NK-92 (cell line): Measurements from ENCODE around the gene RPS10.
"Not testable (repeated sequence)": the region's sequence is repeated elsewhere in the genome, so short reads cannot be mapped to it uniquely, and the experiment has no call there.

Experiments
- DNase-seq: peaks from one replicate; lab custom pipeline; 2025; ENCODE audit not compliant: unreplicated experiment; lab: John Stamatoyannopoulos, UW

Gene RPS10

DNA sequence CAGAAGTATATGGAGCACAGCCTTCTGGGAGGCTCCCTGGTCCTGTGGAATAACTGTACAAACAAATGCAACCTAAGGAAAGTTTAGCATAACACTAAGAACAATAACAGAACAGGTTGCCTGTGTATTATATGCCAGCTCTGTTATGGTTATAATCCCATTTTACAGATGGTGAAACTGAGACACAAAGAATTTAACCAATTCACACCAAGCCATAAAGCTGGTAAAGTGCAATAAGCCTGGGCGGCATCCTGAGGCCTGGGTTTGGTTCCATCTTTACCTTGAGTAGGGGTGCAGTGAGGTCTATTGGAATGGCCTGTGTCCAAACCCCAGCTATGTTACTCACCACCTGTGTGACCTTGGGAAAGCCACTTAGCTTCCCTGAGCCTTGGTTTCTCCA is 25.3 kb upstream of the RPS10 start:
- DNase-seq: no peak

DNA sequence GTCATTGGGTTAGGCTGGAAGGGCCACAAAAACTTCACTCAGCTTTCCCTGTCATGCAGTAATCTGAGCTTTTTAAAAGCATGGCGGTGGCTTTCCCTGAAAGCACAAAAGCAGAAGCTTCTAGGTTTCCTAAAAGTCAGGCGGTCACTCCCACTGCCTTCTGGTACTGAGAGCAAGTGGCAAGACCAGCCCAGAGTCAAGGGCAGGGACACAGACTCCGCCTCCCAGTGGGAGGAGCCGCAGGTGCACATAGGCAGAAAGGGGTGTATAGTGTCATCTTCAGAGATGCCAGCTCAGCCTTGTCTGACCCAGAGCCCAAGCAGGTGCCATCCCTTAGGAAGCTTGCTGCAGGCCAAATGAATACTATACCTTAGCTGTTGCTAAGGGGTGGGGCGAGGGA is 22.0 kb upstream of the RPS10 start:
- no peak for DNase-seq

DNA sequence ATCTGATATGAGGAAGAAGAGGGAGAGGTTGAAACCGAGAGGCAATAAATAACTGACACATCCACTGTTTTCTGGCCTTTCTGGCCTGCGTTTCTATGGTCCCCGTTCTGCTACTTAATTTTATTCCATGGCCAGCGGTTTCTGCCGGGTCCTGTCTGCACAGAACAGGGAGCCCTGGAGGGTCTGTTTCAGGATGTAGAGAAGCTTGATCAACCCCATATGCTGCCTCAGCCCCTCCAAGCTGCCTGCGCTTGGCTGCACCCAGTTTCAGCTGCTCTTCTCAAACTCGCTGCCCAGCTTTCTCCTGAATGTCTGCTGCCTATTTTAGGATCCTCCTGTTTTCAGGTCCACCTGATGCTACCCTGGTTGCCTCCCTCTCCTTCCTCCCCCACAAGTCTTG is 21.5 kb upstream of the RPS10 start:
- DNase-seq: no peak

DNA sequence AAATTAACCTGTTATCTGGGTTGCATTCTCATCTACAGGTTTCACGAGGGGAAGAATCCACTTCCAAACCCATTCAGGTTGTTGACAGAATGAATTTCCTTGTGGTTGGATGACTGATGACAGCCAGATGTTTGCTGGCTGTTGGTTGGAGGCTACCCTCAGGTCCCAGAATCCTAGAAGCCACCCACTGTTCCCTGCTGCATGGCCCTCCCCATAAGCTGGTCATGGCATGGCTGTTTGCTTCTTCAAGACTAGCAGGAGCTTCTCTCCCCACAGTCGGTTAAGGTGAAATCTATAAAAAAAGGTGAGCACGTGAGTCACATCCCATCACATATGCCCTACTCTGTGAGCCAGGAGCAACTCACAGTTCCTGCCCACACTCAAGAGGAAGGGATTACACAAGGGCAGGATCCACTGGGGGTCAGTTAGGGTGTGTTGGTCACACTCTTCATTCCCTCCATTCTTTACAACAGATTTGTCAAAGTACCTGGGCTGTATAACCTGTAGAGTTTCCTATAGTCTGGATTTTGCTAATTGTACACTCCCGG is 19.5 kb upstream of the RPS10 start:
- no peak for DNase-seq

DNA sequence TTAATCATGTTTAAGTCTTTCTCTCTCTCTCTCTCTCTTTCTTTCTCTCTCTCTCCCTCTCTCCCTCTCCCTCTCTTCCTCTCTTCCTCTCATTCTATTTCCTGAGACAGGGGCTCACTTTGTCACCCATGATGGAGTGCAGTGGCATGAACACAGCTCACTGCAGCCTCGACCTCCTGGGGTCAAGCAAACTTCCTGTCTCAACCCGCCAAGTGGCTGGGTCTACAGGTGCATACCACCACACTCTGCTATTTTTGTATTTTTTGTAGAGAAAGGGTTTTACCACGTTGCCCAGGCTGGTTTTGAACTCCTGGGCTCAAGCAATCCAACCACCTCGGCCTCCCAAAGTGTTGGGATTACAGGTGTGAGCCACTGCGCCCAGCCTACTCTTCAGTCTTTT is 15.7 kb upstream of the RPS10 start:
- DNase-seq: no peak

DNA sequence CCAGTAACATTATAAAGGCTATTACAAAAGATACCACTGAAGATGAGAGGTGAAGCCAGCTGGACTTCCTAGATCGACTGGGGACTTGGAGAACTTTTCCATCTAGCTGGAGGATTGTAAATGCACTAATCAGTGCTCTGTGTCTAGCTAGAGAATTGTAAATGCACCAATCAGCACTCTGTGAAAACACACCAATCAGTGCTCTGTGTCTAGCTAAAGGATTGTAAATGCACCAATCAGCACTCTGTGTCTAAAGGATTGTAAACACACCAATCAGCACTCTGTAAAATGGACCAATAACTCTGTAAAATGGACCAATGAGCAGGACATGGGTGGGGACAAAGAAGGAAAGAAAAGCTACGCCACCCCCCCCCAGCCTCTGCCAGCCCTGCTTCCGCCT is 13.6 kb upstream of the RPS10 start:
- DNase-seq: no peak

DNA sequence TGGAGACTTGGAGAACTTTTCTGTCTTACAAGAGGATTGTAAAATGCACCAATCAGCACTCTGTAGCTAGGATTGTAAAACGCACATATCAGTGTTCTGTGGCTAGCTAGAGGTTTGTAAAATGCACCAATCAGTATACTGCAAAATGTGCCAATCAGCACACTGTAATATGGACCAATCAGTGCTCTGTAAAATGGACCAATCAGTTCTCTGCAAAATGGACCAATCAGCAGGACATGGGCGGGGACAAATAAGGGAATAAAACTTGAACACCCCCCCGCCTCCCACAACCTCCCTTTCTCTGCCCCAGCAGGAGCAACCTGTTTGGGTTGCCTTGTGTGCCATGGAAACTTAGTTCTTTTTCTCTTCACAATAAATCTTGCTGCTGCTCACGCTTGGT is 12.8 kb upstream of the RPS10 start:
- DNase-seq: no peak

DNA sequence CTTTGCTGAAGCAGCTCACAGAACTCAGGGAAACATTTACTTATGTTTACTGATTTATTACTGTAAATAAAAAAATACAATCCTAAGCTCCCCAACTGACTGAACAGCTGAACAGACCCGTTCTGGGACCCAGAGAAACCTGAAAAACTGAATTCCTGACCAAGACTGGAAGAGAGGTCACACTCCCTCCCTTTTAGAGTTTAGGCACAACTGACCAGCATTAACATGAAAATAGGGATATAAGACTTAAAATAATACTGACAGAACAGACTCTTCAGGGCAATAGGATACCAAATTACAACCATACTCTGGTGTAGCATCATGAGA is 11.7 kb upstream of the RPS10 start:
- DNase-seq: no peak

DNA sequence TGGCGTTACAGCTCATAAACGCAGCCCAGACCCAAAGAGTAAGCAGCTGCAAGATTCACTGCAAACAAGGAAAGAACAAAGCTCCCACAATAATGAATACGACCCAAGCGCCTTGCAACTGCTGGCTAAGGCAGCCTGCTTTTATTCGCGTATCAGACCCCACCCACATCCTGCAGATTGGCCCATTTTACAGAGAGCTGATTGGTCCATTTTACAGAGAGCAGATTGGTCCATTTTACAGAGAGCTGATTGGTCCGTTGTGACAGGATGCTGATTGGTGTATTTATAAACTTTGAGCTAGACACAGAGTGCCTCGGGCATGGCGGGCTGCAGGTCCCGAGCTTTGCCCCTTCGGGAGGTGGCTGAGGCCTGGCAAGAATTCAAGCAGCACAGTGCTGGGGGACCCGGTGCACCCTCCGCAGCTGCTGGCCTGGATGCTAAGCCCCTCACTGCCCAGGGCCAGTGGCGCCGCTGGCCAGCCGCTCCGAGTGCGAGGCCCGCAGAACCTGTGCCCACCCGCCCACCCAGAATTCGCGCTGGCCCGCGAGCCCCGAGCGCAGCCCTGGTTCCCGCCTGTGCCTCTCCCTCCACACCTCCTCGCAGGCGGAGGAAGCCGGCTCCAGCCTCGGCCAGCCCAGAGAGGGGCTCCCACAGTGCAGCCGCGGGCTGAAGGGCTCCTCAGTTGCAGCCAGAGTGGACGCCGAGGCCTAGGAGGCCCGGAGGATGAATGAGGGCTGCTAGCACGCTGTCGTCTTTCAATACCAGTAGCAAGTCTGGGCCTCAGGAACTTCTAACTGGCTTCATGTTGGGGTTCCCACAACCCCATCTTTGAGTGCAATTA is 11.2 kb upstream of the RPS10 start:
- no peak for DNase-seq

DNA sequence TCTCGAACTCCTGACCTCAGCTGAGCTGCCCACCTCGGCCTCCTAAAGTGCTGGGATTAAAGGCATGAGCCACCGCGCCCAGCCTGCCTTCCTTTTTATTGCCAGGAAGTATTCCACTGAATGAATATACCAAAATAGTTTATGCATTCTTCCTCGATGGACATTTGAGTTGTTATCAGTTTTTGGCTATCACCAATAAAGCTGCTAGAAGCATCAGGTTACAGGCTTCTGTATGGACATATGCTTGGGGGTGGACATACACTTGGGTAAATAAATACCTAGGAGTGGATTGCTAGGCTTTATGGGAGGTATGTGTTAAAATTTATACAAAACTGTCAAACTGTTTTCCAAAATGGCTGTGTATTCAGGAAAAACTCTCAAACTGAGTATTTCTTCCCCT is 10.0 kb upstream of the RPS10 start:
- no peak for DNase-seq

DNA sequence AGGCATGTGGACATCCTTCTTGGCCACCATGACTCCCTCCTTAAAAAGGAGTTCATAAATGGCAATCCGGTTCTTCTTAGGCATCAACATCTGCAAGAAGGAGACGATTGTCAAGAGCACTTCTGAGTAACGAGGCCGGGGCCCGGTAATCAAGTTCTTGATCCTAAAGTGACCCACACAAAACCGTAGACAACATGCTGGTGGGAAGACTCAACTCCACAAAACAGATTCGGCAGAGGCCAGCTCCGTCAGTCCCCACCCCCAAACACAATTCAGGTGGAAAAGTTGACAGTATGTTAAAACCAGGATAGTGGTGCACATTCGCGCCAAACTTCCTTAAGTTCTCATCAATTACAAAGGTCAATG is 754 bp downstream of the RPS10 start:
- DNase-seq: no peak

DNA sequence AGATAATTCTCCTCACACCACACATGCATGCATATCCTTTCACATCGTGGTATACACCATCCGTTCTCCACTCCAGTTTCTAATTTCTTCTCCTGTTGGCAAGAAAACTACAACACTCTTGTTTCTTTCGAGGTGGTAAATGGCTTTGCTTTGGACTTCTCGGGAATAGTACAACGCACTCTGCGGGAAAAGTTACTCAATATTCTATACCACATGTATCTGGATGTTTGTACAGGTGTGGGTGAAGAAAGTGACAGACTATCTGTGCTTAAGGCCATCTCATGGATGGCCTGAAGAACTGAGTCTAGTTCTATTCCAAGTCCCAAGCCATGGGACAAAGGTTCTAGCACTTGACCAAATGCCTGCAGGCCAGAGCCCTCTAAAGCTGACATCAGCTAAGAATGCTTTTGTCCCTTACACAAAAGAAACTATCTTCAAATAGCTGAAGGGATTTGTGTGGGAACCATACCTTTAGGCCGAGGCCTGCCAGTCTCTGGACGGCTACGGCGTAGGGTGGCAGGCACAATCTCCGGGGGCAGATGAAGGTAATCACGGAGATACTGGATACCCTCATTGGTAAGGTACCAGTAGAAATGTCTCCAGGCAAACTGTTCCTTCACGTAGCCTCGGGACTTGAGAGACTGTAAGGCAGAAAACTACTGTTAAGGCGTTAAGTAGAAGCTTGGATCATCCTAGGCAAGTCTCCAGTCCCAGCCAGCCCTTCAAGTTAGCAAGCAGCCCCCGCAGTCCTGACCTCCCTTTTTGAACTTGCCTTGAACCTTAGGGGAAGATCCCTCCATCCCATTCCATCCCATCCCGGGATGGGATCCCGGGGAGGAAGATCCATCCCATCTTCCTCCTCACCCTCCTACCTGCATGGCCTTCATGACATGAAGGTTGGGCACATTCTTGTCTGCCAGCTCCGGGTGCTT is 1.4 kb downstream of the RPS10 start:
- DNase-seq: no peak

DNA sequence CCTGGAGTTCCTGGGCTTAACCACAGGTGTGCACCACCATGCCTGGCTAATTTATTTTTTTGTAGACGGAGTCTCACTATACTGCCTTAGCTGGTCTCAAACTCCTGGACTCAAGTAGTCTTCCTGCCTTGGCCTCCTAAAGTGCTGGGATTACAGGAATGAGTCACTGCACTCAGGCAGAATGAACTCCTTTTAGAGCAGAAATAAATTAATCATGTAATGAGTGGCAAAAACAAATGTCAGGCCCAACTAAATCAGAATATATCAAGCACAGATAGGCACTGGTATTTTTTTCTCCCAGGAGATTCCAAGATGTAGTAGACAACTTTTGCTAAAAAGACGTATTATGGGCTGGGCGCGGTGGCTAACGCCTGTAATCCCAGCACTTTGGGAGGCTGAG is 2.6 kb downstream of the RPS10 start:
- no peak for DNase-seq

DNA sequence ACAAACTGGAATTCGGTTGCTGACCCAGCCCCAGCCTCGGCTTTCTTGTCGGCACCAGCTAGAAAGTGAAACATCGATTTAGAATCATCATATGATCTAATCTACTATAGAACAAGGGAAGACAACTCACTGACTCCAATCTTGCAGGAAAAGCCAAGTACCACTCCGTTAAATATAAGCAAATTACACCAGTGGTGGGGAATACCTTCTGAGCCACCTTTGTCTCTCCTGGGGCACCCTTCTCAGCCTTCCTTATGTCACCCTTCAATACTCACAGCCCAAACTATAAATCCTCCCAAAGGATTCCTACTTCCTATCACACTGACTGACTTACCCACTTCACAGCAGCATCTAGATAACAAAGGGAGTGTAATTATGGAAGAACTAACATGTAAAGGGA is 7.5 kb downstream of the RPS10 start:
- DNase-seq: no peak

DNA sequence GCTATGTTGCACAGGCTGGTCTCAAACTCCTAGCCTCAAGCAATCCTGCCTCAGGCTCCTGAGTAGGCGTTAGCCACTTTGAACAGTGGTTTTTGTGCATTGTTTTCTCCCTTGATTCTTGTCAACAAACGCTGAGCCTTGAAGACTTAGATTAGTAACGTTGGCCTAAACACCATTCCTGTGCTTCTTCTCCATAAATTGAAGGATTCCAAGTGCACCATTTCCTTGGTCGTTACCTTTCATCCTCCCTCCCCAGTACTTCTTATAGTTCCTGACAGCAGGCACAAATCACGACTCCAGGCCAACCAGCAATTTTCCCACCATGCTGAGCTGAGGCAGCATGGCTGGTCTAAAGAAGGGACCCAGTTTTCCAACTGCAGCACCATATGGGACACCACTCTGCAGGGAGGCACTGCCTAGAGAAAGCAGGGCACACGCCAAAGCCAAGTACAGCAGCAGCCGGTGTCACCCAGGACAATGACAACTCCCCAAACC is 8.9 kb downstream of the RPS10 start:
- no peak for DNase-seq

DNA sequence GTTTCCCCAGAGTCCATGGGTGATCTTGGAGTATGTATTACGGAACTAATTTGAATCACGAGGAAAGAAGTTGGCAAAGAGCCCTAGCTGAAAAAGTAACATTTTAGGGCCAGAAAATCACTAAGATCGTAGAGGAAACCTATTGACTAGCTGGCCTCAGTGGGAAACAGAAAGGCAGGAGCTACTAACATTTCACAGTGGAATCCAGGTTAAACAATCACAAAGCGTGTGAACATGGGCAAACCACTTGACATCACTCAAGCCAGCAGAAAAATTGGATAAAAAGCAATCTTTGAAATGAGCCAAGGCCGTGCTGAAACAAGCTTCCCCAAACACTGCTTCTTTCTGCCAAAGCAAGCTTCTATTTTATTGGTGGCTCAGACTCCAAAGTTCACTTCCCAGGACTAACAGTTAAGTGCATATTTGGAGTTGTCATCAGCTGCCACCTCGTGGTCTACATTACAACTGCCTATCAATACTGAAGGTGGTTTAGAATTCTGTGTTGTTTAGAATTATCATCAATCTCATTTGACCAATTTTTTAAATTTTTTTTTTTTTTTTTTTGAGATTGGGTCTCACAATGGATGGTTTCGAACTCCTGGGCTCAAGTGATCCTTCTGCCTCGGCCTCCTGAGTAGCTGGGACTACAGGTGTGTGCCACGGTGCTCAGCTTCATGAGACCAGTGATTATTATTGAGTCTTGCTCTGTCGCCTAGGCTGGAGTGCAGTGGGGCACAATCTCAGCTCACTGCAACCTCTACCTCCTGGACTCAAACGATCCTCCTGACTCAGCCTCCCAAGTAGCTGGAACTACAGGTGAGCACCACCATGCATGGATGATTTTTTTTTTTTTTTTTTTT is 10.6 kb downstream of the RPS10 start:
- no peak for DNase-seq

DNA sequence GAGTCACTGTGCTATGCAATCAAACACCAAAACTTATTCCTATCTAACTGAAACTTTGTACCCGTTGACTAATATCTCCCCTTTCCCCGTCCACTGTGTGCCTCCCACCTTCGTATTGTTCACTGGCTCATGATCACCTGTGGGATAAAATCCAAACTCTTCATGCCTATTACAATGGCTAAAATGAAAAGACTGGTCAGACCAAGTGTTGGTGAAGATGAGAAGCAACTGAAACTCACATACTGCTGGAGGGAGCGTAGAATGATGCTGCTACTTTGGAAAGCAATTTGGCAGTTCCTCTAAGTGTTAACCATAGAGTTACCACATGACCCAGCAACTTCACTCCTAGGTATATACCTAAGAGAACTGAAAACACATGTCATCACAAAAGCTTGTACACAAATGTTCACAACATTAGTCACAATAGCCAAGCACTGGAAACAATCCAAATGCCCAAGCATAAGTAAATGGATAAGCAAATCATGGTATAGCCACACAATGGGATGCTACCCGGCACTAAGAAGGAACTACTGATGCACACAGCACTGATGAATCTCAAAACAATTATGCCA is 13.1 kb downstream of the RPS10 start:
- DNase-seq: no peak

DNA sequence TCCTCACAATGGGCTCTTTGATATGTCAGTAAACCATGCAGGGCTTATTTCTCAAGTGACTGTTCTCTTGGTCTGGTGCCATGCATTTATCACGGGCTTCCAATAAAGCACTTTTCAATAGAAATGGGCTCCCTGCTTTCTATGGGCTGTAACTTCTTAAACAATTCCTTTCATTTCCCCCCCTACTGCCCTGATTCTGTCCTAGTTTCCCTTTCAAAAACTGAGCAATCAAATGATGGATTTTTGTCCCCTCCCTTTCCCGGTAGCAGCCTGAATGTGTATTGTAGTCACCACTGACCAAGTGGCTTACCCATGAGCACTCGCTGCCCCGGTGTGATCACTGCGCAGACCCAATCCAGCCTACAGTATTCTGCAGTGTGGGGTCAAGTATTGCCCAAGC is 13.9 kb downstream of the RPS10 start:
- no peak for DNase-seq

DNA sequence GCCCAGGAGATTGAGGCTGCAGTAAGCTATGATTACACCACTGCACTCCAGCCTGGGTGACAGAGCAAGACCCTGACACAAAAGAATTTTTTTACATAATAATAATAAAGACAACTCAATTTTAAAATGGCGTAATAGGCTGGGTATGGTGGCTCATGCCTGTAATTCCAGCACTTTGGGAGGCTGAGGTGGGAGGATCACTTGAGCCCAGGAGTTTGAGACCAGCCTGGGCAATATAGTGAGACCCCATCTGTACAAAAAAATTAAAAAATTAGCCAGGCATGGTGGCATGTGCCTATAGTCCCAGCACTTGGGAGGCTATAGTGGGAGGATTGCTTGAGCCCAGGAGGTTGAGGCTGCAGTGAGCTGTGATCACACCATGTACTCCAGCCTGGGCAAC is 18.0 kb downstream of the RPS10 start:
- not testable (repeated sequence) for DNase-seq

DNA sequence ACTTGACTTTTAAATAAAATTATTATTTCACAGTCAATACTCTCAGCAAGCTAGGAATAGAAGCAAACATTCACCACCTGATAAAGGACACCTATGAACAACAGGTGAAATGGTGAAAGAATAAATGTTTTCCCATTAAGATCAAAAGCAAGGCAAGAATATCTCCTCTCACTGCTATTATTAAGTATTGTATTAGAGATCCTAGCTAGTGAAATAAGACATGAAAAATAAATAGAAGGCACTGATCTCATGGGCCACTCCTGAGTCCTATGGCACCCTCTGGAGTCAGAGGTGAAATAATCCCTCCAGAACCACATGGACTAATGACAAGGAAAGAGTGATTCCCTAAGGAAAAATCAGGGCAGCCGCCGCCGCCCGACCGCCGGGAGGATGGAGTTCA is 29.4 kb downstream of the RPS10 start:
- DNase-seq: no peak

DNA sequence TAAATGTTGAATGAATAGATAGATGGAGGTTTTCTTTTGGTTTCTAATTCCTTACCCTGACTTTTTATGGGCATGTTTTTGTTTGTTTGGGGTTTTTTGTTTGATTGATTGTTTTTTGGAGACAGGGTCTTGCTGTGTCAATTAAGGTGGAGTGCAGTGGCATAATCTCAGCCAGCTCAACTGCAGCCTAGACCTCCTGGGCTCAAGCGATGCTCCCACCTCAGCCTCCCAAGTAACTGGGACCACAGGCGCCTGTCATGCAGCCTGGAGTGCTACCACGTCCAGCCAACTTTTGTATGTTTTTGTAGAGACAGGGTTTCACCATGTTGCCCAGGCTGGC is 31.9 kb downstream of the RPS10 start:
- DNase-seq: no peak
